ENCODE results near the gene CDC45. TPM values are rescaled to one million over a fixed set of nuclear protein-coding genes. Genes with fewer than 3 reads are reported as not detected.
"Not testable (repeated sequence)": the region's sequence is repeated elsewhere in the genome, so short reads cannot be mapped to it uniquely, and the experiment has no call there.

The CDC45 gene
- total and polyA plus RNA-seq, 4 donors = 4.0 to 8.5 (median 7.7) TPM

DNA sequence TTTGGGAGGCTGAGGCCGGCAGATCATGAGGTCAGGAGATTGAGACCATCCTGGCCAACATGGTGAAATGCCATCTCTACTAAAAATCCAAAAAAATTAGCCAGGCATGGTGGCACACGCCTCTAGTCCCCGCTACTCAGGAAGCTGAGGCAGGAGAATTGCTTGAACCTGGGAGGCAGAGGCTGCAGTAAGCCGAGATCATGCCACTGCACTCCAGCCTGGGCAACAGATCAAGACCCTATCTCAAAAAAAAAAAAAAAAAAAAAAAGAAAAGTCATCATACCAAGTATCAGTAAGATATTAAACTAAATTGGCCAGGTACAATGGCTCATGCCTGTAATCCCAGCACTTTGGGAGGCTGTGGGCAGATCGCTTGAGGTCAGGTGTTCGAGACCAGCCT lies 51.6 kb downstream of the CDC45 start:
- 98% methylated on average over 5 of the region's 6 CpGs for WGBS (ENCODE audit: insufficient coverage)

GRCh38 chr22:19533049-19533626 lies 53.4 kb downstream of the CDC45 start:
- WGBS (ENCODE audit: insufficient coverage) = 91% methylated on average over 4 of the region's 8 CpGs
- no peaks in the 10 kb centered on the region for H3K27me3 ChIP-seq (ENCODE audit: control insufficient read depth, insufficient read depth, low read length)

More for the DNA sequence above, 51.6 kb downstream of the CDC45 start:
- H3K36me3 ChIP-seq (ENCODE audit: control insufficient read depth, insufficient read depth, low read length); H3K27me3 ChIP-seq (ENCODE audit: control insufficient read depth, insufficient read depth, low read length); DNase-seq (ENCODE audit: low read depth in 4 of 6, low spot score in 6 of 6); H3K9me3 ChIP-seq (ENCODE audit: control insufficient read depth, insufficient read depth, low read length); H3K4me3 ChIP-seq (ENCODE audit: low read depth, low read length); H3K27ac ChIP-seq (ENCODE audit: low read depth, low read length); H3K4me1 ChIP-seq (ENCODE audit: control insufficient read depth, insufficient read depth, low read length): not testable (repeated sequence)

DNA sequence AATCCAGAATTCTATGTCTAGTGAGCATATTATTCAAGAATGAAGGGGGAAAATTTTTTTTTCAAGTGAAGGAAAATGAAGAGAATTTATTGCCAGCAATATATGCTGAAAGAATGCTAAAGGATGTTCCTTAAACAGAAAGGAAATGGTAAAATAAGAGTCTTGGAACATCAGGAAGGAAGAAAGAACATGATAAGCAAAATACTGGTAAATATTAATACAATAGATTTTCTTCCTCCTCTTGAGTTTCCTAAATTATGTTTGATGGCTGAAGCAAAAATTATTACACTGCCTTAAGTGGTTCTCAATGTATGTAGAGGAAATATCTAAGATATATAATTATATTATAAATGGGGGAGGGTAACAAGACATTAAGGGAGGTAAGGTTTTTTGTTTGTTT lies 54.1 kb downstream of the CDC45 start:
- no peaks in the 10 kb centered on the region for H3K4me1 ChIP-seq (ENCODE audit: control insufficient read depth, insufficient read depth, low read length)
- H3K27me3 ChIP-seq (ENCODE audit: control insufficient read depth, insufficient read depth, low read length) = no peaks in the 10 kb centered on the region
- H3K9me3 ChIP-seq (ENCODE audit: control insufficient read depth, insufficient read depth, low read length) = no peaks in the 10 kb centered on the region
- no peaks in the 10 kb centered on the region for H3K36me3 ChIP-seq (ENCODE audit: control insufficient read depth, insufficient read depth, low read length)
- no peak overlapping the region for H3K4me3 ChIP-seq (ENCODE audit: low read depth, low read length)
- DNase-seq (ENCODE audit: low read depth in 4 of 6, low spot score in 6 of 6) = no peak
- H3K27ac ChIP-seq (ENCODE audit: low read depth, low read length) = no peak overlapping the region

More at GRCh38 chr22:19533049-19533626, 53.4 kb downstream of the CDC45 start:
- H3K4me1 ChIP-seq (ENCODE audit: control insufficient read depth, insufficient read depth, low read length) = peaks cover under 1% of the 10 kb centered on the region
- no peaks in the 10 kb centered on the region for H3K36me3 ChIP-seq (ENCODE audit: control insufficient read depth, insufficient read depth, low read length)
- H3K27ac ChIP-seq (ENCODE audit: low read depth, low read length) = no peak overlapping the region
- DNase-seq (ENCODE audit: low read depth in 4 of 6, low spot score in 6 of 6) = no peak
- H3K9me3 ChIP-seq (ENCODE audit: control insufficient read depth, insufficient read depth, low read length) = no peaks in the 10 kb centered on the region
- H3K4me3 ChIP-seq (ENCODE audit: low read depth, low read length) = no peak overlapping the region

DNA sequence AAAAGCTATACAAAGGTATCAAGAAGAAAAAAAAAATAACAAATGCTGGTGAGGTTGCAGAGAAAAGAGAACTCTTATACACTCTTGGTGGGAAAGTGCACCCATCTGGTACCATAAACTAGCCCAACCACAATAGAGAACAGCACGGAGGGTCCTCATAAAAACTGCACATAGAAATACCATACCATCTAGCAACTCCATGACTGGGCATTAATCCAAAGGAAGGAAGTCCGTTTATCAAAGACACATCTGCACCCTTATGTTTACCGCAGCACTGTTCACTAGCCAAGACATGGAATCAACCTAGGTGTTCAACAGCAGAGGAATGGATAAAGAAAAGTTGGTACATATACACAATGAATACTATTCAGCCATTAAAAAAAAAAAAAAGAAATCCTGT lies 55.3 kb downstream of the CDC45 start:
- no peak overlapping the region for H3K27ac ChIP-seq (ENCODE audit: low read depth, low read length)
- H3K36me3 ChIP-seq (ENCODE audit: control insufficient read depth, insufficient read depth, low read length) = no peaks in the 10 kb centered on the region
- no peaks in the 10 kb centered on the region for H3K4me1 ChIP-seq (ENCODE audit: control insufficient read depth, insufficient read depth, low read length)
- no peaks in the 10 kb centered on the region for H3K9me3 ChIP-seq (ENCODE audit: control insufficient read depth, insufficient read depth, low read length)
- no peak overlapping the region for H3K4me3 ChIP-seq (ENCODE audit: low read depth, low read length)
- WGBS (ENCODE audit: insufficient coverage) = 60% methylated on average over 1 of the region's 3 CpGs
- H3K27me3 ChIP-seq (ENCODE audit: control insufficient read depth, insufficient read depth, low read length) = no peaks in the 10 kb centered on the region
- no peak for DNase-seq (ENCODE audit: low read depth in 4 of 6, low spot score in 6 of 6)

GRCh38 chr22:19536564-19536963 lies 56.8 kb downstream of the CDC45 start:
- WGBS (ENCODE audit: insufficient coverage) = 100% methylated on average over 1 of the region's 9 CpGs
- no peaks in the 10 kb centered on the region for H3K4me1 ChIP-seq (ENCODE audit: control insufficient read depth, insufficient read depth, low read length)
- H3K27ac ChIP-seq (ENCODE audit: low read depth, low read length) = no peak overlapping the region
- H3K36me3 ChIP-seq (ENCODE audit: control insufficient read depth, insufficient read depth, low read length) = no peaks in the 10 kb centered on the region
- H3K9me3 ChIP-seq (ENCODE audit: control insufficient read depth, insufficient read depth, low read length) = no peaks in the 10 kb centered on the region
- no peaks in the 10 kb centered on the region for H3K27me3 ChIP-seq (ENCODE audit: control insufficient read depth, insufficient read depth, low read length)
- H3K4me3 ChIP-seq (ENCODE audit: low read depth, low read length) = no peak overlapping the region
- DNase-seq (ENCODE audit: low read depth in 4 of 6, low spot score in 6 of 6) = no peak

DNA sequence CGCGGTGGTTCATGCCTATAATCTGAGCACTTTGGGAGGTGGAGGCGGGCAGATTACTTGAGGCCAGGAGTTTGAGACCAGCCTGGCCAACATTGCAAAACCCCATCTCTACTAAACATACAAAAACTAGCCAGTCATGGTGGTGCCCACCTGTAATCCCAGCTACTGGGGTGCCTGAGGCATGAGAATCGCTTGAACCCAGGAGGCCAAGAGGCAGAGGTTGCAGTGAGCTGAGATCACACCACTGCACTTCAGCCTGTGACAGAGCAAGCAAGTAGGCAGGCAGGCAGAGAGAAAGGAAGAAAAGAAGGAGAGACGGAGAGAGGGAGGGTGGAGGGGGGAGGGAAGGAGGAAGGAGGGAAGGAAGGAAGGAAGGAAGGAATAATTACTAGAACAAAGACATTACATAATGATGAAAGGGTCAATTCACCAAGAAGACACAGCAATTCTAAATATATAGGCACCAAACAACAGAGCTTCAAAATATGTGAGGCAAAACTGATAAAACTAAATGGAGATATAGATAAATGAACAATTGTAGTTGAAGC lies 58.3 kb downstream of the CDC45 start:
- DNase-seq (ENCODE audit: low read depth in 4 of 6, low spot score in 6 of 6) = no peak
- no peak overlapping the region for H3K4me3 ChIP-seq (ENCODE audit: low read depth, low read length)
- 91% methylated on average over 1 of the region's 5 CpGs for WGBS (ENCODE audit: insufficient coverage)
- H3K27ac ChIP-seq (ENCODE audit: low read depth, low read length) = no peak overlapping the region
- no peaks in the 10 kb centered on the region for H3K36me3 ChIP-seq (ENCODE audit: control insufficient read depth, insufficient read depth, low read length)
- no peaks in the 10 kb centered on the region for H3K27me3 ChIP-seq (ENCODE audit: control insufficient read depth, insufficient read depth, low read length)
- H3K4me1 ChIP-seq (ENCODE audit: control insufficient read depth, insufficient read depth, low read length) = no peaks in the 10 kb centered on the region
- no peaks in the 10 kb centered on the region for H3K9me3 ChIP-seq (ENCODE audit: control insufficient read depth, insufficient read depth, low read length)

DNA sequence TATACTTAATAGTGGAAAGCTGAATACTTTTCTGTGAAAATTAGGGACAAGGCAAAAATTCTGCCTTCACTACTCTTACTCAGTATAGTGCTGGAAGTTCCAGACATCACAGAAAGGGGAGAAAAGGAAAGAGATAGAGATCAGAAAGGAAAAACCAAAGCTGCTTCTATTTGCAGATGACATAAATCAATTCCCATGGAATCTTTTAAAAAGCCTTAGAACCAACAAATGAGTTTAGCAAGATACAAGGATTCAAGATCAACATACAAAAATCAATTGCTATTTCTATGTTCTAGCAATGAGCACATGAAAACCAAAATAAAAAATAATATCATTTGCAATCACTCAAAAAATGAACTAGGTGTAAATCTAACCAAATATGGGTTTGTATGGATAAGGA lies 60.7 kb downstream of the CDC45 start:
- no peaks in the 10 kb centered on the region for H3K4me1 ChIP-seq (ENCODE audit: control insufficient read depth, insufficient read depth, low read length)
- no peaks in the 10 kb centered on the region for H3K36me3 ChIP-seq (ENCODE audit: control insufficient read depth, insufficient read depth, low read length)
- H3K27ac ChIP-seq (ENCODE audit: low read depth, low read length) = no peak overlapping the region
- no peak overlapping the region for H3K4me3 ChIP-seq (ENCODE audit: low read depth, low read length)
- no peaks in the 10 kb centered on the region for H3K27me3 ChIP-seq (ENCODE audit: control insufficient read depth, insufficient read depth, low read length)
- DNase-seq (ENCODE audit: low read depth in 4 of 6, low spot score in 6 of 6) = no peak
- no peaks in the 10 kb centered on the region for H3K9me3 ChIP-seq (ENCODE audit: control insufficient read depth, insufficient read depth, low read length)

GRCh38 chr22:19543970-19544708 lies 64.4 kb downstream of the CDC45 start:
- H3K27ac ChIP-seq (ENCODE audit: low read depth, low read length) = no peak overlapping the region
- H3K4me1 ChIP-seq (ENCODE audit: control insufficient read depth, insufficient read depth, low read length) = no peaks in the 10 kb centered on the region
- H3K9me3 ChIP-seq (ENCODE audit: control insufficient read depth, insufficient read depth, low read length) = no peaks in the 10 kb centered on the region
- H3K4me3 ChIP-seq (ENCODE audit: low read depth, low read length) = no peak overlapping the region
- WGBS (ENCODE audit: insufficient coverage) = 79% methylated on average over 16 of the region's 16 CpGs
- H3K27me3 ChIP-seq (ENCODE audit: control insufficient read depth, insufficient read depth, low read length) = no peaks in the 10 kb centered on the region
- no peak for DNase-seq (ENCODE audit: low read depth in 4 of 6, low spot score in 6 of 6)
- H3K36me3 ChIP-seq (ENCODE audit: control insufficient read depth, insufficient read depth, low read length) = no peaks in the 10 kb centered on the region

- WGBS (ENCODE audit: insufficient coverage) = no CpG with 5 or more reads among the region's 5 CpGs
- Histone ChIP-seq H3K9me3 (ENCODE audit: control insufficient read depth, insufficient read depth, low read length) (no peaks in the 10 kb centered on the region), H3K27ac (ENCODE audit: low read depth, low read length) (no peak overlapping the region), H3K4me1 (ENCODE audit: control insufficient read depth, insufficient read depth, low read length) (no peaks in the 10 kb centered on the region), H3K36me3 (ENCODE audit: control insufficient read depth, insufficient read depth, low read length) (no peaks in the 10 kb centered on the region), H3K4me3 (ENCODE audit: low read depth, low read length) (no peak overlapping the region), H3K27me3 (ENCODE audit: control insufficient read depth, insufficient read depth, low read length) (no peaks in the 10 kb centered on the region)
- no peak for DNase-seq (ENCODE audit: low read depth in 4 of 6, low spot score in 6 of 6)
These were observed 66.2 kb downstream of the CDC45 start for GRCh38 chr22:19545935-19546207.

- no peaks in the 10 kb centered on the region for H3K36me3 ChIP-seq (ENCODE audit: control insufficient read depth, insufficient read depth, low read length)
- H3K4me3 ChIP-seq (ENCODE audit: low read depth, low read length) = no peak overlapping the region
- H3K4me1 ChIP-seq (ENCODE audit: control insufficient read depth, insufficient read depth, low read length) = no peaks in the 10 kb centered on the region
- no peaks in the 10 kb centered on the region for H3K27me3 ChIP-seq (ENCODE audit: control insufficient read depth, insufficient read depth, low read length)
- no peak overlapping the region for H3K27ac ChIP-seq (ENCODE audit: low read depth, low read length)
- no peaks in the 10 kb centered on the region for H3K9me3 ChIP-seq (ENCODE audit: control insufficient read depth, insufficient read depth, low read length)
- 96% methylated on average over 4 of the region's 6 CpGs for WGBS (ENCODE audit: insufficient coverage)
- no peak for DNase-seq (ENCODE audit: low read depth in 4 of 6, low spot score in 6 of 6)
These were observed 67.0 kb downstream of the CDC45 start for GRCh38 chr22:19546680-19547079.

Data from spinal cord (tissue), 10 donors.